Measurements from ENCODE around the gene PPP2CA.
"Not testable (repeated sequence)": the region's sequence is repeated elsewhere in the genome, so short reads cannot be mapped to it uniquely, and the experiment has no call there.

Gene PPP2CA

DNA sequence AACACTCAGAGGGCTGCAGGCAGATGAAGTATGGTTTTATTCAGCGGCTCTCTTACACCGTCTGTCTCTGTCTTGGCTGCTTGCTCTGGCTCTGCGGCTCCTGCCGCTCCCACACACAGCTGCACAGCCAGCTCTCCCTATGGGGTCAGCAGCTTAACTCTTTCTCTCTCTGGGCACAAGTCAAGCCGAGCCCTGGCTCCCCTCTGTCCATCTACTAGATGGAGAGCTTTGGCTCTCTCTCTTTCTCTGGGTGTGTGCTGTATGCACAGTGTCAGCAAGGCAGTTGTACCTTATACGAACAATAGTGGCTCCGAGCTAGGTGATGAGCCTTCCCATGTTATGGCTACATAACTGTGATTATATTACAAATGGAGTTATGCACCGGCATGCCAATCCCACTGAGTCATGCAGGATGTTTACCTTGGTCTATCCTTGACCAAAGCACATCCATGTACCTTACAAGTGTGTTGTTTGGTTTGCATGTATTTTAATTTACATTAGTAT is 19.3 kb upstream of the PPP2CA start:
- DNase-seq: no peak

DNA sequence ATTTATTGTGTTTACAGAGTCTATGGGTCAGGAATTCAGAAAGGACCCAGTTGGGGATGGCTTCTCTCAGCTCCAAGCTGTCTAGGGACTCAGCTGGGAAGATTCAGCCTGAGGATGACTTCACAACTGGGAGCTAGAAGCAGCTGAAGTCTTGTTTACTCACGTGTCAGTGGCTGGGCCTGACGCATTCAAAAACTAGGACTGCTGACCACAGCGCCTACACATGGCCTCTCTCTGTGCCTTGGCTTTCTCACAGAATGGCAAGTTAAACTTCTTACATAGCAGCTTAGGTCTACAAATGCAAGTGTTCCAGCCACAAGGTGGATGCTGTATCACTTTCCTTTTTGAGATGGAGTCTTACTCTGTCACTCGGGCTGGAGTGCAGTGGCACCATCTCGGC is 16.3 kb upstream of the PPP2CA start:
- no peak for DNase-seq

DNA sequence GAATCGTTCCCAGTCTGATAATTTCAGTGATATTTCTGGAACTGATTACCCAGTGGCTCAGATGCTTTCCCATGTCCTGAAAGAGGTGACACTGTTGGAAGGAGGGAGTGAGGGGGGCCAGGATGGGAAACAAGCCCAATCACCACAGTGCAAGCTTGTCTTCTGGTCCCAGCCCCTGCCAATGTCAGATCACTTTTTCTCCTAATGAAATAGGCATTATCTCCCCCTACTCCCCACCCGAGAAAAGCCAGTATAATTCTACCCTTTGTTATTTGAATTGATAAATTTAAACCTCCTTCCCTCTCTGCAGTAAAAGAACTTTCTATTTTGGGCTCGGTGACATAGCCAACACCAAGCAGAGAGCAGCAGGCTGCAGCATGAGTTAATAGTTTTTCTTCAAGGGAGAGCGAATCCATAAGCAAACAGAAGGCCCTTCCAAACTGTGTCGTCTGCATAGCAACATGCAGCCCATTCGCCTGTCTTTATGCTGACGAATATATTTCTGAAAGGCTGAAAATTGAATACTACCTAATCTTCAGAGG is 14.6 kb upstream of the PPP2CA start:
- DNase-seq: no peak

DNA sequence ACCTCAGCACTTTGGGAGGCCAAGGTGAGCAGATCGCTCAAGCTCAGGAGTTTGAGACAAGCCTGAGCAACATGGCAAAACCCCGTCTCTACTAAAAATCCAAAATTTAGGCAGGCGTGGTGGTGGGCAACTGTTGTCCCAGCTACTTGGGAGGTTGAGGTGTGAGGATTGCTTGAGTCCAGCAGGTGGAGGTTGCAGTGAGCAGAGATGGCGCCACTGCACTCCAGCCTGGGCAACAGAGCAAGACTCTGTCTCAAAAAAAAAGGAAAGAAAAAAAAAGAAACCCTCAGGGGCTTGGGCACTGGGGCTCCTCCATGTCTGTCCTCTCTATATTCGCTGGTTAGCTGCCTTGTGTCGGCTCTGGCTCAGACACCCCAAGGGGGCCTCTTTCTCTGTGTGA is 10.9 kb upstream of the PPP2CA start:
- DNase-seq: no peak

DNA sequence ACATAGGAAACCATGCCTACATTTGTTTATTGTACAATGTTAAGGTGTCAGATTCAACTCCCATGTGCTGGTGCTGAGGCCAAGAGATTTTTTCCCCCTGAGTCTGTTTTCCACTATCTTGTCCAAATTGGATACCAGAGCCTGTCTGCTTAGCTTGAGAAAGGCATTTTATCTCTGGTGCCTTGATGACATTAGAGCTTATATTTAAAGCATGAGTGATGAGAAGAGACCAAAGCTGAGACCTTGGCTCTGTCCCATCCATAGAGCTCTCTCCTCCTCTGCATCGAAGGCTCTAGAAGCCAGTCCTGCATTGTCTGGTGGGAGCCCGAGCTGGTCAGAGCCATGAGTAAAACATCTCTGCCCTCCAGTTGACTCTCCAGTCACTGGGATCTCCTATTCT is 10.4 kb upstream of the PPP2CA start:
- DNase-seq: no peak

DNA sequence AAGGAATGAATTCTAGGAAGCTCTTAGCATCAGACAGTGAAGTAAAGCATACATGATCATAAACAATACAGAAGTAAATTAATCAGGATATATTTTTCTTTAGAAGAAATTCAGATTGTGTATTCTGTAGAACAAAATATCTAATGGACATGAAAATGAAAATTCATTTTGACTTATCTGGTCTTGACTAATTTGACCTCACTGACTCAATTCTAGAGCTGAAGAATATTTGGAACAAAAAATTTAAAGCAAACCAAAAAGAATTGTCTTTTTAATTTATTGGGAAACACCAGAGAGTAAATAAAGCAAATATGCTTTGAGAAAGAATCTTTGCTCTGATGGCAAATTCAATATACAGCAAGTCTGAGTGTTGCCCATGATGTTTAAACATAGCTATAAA is 2.8 kb upstream of the PPP2CA start:
- no peak for DNase-seq

DNA sequence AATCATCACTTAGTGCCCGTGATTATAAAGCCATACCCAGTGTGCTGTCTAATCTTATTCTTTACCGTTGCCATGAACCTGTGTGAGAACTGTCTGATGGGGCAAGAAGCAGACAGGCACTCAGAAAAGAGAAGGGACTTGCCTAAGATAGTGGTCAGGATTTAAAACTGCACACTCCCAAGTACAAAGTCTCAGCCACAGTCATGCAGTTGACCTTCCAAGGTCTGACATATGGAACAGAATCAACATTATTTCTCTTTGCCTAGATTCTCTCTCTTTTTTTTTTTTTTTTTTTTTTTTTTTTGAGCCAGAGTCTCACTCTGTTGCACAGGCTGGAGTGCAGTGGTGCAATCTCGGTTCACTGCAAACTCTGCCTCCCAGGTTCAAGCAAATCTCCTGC is 1.9 kb upstream of the PPP2CA start:
- no peak for DNase-seq

DNA sequence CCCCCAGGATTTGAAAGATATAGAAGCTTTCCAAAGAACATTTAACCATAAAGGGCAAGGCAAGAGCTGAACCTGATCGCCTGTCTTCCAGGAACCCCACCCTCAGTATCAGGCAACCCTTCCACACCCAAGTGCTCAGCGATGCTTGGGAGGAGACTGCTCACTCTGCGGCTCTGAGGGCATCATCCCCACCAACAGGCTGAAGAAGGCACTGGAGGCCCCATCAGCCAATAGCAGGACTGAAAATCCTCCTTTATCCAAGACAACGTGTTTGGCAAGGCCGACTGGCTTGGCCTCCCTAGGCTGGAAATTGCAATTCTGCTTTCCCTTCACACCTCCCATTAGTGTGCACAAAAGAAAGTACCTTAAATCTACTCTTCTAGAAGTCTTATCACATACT is 1.4 kb upstream of the PPP2CA start:
- no peak for DNase-seq

DNA sequence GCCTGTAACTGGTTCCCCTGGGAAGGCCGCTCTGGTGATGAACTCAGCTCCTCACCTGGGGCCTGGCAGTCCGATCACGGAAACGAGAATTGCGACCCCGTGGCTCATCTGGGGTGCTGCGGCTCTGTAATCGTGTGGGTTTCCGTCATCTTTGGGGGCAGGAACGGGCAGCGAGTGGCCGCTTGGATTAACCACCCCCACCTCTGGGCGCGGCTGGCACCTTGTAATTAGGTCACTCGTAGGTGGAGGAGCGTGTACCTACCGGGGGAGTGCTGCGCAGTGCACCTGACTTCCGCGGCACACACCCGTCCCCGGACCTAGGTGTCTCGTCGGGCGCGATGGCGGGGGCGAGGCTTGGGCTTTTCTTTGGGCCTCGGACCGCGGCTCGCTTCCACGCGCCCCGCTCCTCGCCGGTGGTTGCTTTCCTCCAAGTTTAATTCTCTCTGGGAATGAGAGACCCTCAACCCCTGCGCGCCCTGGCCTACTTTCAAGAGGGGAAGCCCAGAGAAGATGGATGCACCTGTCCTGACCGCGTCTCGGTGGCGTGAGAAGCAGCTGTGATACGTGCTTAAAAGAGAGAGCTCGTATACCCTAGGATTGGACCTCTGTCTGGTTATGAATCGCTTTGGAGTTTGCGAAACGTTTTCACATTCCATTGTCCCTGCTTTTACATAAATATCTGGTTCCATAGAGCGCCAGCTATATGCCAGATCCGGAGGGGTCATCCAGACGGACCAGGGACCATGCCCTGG is 744 bp upstream of the PPP2CA start:
- DNase-seq: no peak

DNA sequence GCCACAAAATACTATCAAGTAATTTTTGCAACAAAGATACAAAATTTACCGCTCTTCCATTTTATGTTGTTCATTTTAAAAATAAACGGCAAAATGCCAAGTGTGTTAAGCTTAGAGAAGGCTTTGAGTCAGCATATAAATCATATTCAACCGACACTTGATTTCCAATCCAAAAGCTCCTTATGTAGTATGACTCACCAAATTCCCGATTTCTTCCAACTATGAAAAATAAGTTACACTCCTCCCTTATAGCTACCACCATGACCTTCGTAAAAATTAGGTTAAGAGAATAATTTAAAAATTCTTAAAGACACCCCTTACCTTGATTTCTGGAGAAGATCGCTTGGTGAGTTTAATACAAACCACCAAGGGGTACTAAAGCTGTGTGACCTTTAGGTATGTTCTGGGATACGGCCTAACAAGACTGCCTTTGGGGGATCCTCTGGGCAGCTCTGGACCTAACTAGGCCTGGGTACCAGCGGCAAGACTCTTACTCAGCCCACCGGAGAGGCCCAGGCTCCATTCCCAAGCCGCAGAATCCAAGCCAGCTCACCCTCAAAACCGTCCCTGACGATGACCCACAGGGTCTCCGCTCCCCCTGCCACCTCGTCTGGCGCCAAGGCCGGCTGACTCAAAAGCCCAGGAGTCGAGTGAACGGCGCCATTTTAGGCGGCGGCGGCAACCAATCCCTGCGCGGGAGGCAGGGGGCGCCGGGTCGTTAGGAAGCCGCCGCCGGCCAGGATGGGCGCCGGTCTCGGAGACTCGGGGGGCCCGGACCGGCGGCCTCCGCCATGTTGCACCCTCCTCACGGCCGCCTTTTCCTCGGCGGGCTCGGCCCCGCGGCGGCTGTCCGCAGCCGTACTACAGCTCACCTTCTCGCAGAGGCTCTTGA is 739 bp downstream of the PPP2CA start:
- no peak for DNase-seq

DNA sequence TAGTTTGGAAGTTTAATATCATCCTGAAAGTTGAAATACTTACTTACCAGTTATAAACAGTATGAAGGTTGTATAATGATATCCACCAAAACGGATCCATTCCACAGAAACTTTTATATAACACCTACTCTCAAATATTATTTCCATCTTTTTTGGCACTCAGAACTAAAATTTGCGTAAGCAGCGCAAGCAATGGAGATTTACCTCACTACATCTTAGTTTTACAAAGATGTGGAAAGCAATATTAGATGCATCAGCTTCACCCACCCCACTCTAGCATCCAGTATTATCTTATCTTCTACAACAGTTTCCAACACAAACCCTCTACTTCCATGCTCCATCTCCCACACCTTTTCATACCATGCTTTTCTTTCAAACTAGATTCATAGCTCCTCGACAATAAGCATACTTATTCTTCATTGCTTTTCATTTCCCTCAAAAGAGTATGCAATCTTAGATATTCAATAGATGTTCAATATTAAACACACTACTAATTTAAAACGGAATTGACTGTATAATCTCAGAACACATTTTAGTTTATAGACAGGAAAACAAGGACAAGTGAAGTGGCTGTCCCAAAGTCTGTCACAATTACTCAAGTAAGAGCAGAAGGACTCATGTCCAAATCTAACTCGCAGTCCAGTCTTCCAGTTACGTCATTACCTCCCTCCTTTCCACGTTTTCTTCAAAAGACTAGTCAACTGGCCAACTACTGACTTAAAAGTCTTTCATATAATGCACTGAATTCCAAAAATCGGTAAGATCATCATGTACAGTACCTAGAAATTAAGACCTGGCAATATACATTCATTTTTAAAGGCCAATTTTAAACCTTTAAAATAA is 2.2 kb downstream of the PPP2CA start:
- DNase-seq: no peak

DNA sequence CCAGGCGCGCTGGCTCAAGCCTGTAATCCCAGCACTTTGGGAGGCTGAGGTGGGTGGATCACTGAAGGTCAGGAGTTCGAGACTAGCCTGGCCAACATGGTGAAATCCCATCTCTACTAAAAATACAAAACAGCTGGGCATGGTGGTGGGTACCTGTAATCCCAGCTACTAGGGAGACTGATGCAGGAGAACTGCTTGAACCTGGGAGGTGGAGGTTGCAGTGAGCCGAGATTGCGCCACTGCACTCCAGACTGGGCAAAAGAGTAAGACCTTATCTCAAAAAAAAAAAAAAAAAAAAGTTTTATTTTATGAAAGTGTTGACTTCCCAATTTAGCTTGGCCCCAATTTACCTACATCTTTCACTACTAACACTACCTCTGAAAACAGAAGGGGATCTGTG is 4.2 kb downstream of the PPP2CA start:
- not testable (repeated sequence) for DNase-seq

DNA sequence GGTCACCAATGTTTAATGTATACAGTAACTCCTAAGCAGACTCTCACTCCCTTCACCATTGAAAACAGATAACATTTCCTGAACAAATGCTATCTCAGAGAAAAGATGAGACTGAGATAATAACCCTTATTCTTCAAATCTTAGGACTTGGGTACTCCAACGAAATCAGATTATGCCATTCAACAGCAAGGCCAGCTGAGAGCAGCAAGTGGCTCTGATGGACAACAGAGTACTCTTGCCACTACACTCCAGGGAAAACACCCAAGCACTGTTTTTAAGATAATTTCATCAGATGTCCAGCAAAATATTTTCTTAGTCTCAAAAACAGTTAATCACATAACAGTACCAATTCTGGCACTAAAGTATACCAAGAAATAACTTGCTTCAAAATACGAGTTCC is 10.1 kb downstream of the PPP2CA start:
- no peak for DNase-seq

DNA sequence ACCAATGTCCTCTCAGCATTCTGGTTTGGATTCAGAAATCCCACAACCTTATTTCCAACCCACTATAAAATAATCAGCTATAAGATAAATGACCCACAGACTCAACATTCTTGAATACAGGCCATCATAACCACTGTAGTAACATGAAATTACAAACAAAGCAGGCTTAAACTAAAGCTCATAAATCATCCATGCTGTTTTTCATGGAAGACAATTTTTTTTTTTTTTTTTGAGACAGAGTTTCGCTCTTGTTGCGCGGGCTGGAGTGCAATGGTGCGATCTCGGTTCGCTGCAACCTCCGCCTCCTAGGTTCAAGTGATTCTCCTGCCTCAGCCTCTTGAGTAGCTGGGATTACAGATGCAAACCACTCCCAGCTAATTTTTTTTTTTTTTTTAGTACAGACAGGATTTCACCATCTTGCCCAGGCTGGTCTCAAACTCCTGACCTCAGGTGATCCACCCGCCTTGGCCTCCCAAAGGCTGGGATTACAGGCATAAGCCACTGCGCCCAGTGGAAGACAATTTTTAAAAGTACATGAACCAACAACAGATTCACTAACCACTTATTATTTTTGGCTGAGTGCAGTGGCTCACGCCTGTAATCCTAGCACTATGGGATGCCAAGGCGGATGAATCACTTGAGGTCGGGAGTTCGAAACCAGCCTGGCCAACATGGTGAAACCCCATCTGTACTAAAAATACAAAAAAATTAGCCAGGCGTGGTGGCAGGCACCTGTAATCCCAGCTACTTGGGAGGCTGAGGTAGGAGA is 14.4 kb downstream of the PPP2CA start:
- not testable (repeated sequence) for DNase-seq

DNA sequence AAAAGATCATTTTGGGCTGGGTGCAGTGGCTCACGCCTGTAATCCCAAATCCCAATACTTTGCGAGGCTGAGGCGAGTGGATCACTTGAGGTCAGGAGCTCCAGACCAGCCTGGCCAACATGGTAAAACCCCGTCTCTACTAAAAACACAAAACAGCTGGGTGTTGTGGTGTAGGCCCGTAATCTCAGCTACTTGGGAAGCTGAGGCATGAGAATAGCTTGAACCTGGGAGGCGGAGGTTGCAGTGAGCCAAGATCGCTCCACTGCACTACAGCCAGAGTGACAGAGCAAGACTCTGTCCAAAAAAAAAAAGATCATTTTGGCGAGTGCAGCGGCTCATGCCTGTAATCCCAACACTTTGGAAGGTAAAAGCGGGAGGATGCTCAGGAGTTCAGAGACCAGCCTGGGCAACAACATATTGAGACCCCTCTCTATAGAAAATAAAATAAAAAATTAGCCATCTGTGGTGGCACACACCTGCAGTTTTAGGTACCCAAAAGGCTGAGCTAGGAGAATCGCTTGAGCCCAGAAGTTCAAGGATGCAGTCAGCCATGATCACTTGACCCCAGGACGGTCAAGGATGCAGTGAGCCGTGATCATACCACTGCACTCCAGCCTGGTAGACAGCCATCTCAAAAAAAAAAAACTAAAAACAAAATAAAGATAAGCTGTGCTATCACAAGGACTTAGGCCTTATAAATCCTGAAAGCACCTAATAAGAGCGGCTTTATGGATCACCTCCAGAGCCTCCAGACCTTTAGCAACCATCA is 16.2 kb downstream of the PPP2CA start:
- DNase-seq: no peak

DNA sequence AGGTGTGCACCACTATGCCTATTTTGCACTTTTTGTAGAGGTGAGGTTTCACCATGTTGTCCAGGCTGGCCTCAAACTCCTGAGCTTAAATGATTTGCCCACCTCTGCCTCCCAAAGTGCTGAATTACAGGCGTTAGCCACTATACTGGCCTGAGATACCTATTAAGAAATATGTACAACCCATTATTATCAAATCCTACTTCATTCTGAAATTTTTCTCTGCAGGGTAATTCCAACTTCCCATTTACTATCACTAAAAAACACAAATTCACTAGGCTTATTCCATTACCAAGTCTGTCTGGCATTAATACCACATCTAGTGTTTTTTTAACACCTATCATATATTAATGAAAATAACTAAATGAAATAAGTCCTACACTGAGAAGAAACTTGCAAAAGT is 18.2 kb downstream of the PPP2CA start:
- no peak for DNase-seq

DNA sequence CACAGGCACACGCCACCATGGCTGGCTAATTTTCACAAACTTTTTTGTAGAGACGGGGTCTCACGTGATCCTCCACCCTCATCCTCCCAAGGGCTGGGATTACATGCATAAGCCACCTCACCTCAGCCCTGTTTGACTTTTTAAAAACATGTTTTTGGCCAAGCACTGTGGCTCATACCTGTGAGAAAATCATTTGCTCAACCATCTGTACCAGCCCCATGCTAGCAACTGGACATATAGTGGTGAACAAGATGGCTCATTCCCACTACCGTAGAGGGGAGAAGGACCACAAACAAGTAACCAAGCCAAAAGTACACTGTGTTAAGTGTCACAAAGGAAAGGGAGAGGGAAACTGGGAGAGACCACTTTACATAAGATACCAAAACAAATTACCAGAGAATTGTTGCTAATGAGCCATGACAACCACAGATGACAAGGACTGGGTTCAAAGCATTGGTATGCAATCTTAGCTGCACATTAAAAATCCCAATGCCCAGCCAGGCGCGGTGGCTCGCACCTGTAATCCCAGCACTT is 19.2 kb downstream of the PPP2CA start:
- DNase-seq: no peak

DNA sequence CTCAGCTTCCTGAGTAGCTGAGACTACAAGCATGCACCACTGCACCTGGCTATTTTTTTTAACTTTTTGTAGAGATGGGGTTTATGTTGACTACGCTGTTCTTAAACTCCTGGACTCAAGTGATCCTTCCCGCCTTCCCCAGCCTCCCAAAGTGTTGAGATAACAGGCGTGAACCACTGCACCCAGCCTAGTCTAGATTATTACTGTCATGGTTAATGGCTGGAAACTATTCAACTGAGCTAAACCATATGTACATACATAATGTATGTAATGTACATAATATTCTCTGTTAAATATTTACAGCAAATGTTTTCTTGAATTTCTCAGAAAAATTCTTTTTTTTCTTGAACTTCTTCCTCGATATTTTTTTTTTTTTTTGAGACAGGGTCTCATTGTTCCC is 21.3 kb downstream of the PPP2CA start:
- no peak for DNase-seq

DNA sequence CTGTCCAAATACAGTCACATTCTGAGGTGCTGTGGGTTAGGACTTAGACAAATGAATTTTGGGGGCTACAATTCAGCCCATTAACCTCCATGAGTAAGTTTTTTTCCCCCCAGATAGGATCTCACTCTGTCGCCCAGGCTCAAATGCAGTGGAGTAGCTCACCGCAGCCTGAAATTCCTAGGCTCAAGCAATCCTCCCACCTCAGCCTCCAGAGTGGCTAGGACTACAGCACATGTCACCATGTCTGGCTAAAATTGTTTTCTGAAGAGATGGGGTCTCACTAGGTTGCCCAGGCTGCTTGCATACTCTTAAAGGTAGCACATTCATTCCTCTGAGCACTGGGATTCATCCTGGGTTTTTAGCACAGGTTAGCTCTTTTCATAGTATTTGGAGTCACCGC is 22.2 kb downstream of the PPP2CA start:
- DNase-seq: no peak

DNA sequence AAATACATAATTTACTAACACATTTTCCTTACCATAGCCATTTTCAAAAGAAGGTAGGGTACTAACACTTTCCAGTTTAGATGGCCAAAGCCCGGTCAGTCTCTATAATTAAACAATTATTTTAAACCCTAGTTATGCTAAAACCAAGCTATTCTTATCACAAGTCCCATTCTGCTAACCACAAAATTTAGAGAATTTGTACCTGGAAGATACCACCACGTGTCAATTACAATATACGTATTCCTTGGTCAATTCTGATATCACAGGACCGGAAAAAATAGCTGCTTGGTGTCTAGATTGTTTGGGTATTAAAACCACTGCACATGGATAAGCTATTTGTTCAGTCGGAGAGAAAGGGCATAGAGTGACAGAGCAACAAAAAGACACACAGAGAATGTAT is 30.2 kb downstream of the PPP2CA start:
- no peak for DNase-seq

DNA sequence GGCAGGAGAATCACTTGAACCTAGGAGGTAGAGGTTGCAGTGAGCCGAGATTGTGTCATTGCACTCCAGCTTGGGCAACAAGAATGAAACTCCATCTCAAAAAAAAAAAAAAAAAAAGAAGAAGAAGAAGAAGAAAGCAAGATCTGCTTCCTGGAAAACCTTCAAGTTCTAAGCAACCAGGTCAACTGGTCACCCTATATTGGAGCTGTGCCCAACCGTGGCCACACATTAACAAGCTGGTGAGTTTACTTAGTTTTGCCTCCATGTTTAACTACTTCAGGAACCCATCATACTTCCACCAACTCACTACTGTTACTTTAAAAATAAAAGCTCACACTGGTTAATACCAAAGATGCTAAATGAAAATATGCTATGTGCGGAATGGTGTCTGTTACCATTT is 36.8 kb downstream of the PPP2CA start:
- no peak for DNase-seq
